ENCODE results near the gene SELENOK.

SELENOK gene

DNA sequence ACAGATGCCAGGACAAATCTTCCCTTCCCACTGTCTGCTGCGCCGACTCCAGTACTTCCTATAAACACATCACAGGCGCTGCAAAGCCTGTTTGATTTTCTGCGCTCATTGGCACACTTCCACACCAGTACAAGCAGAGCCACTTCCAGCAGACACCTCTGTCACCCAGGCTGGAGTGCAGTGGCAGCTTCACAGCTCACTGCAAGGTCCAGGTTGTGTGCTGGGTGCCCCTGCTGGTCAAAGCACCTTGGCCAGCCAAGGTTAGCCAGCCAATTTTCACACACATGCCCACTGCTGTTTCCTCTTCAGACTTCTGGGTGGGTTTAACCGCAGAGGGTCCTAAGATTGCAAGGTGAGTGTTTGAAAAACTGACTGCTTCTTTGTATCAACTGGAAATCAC lies 50.4 kb downstream of the SELENOK start:
- DNase-seq: no peak

DNA sequence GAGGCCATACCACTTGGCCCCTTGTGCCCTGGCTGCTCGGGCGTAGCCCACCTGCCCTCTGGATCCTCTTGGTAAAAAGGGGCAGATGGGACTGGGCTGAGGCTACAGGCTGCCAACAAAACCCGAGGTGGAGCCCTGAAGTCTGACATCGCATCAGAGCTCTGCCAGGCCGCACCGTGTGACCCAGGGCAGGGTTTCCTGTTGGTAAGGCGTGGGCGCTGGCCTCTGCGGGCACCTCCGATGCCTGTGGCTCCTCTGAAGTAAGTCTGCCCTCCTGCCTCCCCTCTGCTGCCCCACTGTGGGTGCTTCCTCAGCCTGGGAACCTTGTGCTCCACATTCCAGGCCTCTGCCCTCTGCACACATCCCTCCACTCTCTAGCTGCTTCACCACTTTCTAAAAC lies 54.3 kb downstream of the SELENOK start:
- no peak for DNase-seq

DNA sequence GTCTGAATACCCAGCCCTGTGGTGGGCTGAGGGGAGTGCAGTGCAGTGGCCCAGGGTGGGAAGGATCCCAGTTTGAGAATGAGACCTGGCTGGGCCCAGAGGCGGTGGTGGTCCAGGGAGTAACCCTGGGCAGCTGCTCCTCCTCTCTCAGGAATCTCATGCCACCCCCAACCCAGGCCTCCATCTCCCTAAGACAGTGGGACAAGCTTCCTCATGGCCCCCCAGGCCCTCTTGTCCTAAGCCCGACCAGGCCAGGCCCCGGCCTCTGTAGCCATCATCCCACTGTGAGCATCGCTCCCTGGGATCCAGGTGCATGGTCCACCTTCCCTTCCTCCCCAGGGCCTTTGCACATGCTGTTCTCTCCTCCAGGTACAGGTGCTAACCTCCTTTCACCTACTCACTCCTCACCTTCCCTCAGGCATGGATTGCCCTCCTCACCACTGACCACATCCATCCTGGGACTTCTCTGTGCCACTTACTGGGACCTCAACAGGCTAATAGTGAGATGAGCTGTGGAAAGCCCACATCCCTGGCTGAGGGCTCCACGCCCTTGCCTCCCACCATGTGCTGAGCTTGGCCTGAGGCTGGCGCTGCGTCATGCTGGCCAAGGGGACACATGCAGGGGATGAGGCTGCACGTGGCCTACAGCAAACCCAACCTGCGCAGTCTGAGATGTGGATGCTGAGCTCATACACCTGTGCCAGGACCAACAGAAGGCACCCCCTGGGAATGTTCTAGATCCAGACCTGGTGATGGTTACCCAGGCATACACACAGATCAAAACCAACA lies 55.4 kb downstream of the SELENOK start:
- DNase-seq: no peak

DNA sequence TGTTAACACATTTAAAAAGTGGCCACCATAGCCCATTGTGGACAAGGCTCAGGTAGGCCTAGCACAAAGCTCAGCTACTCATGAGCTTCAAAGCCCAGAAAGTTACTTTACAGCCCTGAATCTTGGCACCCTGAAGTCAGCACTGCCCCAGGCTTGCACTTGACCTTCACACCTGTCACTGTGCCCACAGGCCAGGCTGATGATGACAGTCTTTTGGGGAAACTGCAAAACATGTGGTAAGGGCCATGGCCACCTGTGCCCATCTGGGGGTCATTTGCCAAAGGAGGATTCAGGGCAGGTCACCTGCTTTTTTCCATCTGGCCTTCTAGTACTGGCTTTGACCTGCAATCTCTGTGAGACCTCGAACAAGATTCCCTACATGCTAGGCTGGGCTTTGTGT lies 56.4 kb downstream of the SELENOK start:
- DNase-seq: no peak

DNA sequence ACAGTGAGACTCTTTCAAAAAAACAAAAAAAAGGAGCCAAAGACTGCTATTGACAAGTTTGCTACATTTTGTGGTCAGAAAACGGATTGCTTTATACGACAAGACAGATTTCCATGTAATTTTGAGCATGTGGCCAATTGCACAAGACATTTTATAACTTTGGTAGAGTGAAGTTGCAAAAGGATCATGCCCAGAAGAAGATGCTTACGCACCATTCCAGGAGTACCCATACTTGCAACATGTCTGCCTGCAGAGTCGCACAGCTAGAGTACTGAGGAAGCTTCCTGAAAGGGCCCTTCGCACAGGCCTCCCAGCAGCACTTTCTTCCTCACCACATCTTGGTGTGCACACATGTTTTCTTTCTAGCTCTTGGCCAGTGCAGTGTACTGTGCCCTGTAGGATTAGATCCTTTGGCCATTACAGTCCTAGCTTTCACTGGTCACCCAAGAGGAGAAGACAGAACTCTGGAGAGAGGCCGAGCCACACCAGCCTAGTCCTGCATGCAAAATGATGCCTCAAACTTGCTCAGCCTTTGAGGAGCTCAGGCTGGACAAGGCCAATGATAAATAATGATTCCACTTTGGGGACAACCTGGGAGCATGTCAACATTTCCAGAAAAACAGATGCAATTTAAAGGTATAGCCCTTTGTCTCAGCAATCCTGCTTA lies 57.1 kb downstream of the SELENOK start:
- DNase-seq: peak; percentile 97
